ENCODE results near the gene CASP9. TPM values are rescaled to one million over a fixed set of nuclear protein-coding genes. Genes with fewer than 3 reads are reported as not detected.

The CASP9 gene
- total RNA-seq = 3.2 and 3.9 TPM in 2 replicates

GRCh38 chr1:15524021-15524282 lies at the start of gene CASP9:
CASP9 (minus strand) TSS chr1:15524215; CDS start chr1:15524200, 15 bp downstream.
- DNase-seq (ENCODE audit: low read depth in 2 of 2) = no peak

GRCh38 chr1:15573477-15573876 lies 49.5 kb upstream of the CASP9 start:
- DNase-seq (ENCODE audit: low read depth in 2 of 2) = no peak

DNA sequence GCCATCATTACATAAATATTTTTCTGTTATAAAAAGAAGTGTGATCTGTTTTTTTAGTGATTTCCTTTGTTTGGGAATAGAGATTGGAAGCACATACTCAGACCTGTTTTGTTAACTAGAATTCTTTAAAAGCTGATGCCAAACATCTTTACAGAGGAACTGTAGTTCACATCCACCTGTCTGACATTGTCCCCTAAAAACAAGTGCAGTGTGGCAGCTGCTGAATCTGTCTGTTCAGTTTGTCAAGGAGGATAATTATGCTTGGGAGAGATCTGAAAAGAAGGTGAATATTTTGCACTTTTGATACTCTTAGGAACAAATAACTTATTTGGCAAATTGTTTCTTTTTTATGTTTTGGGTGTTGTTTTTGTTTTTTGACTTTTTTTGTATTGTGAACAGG lies 47.3 kb upstream of the CASP9 start:
- DNase-seq (ENCODE audit: low read depth in 2 of 2) = no peak

GRCh38 chr1:15570861-15571260 lies 46.8 kb upstream of the CASP9 start:
- DNase-seq (ENCODE audit: low read depth in 2 of 2) = no peak

DNA sequence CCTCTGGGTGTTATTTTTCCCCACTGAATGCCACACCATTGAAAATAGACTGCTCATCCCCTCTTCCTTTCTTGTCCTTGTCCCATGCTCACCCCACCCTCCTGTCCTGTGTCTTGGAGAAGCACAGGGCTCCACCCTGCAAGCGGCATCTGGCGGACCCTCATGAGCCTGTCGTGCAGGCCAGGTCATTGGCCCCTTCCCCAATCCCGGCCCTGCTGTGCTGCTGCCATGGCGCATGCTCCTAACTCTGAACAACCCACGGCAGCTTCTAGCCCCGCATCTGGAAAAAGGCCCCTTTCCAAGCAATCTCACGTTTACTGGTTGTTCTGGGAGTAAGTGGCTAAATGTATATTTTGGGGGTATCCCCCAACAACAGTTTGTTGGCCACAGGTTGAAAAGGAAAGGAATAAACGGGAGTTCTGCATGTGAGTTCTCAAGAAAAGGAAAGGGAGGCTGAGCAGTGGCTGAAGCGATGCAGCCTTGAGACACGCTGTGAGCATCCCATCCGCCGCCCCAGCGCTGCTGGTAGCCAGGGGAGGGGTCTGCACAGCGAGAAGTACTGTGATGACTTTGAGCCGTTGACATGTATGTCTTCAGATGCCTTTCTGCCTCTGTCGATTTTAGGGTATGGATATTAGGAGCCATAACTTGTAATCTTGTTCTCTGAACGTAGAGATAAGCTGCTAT lies 44.5 kb upstream of the CASP9 start:
- no peak for DNase-seq (ENCODE audit: low read depth in 2 of 2)

DNA sequence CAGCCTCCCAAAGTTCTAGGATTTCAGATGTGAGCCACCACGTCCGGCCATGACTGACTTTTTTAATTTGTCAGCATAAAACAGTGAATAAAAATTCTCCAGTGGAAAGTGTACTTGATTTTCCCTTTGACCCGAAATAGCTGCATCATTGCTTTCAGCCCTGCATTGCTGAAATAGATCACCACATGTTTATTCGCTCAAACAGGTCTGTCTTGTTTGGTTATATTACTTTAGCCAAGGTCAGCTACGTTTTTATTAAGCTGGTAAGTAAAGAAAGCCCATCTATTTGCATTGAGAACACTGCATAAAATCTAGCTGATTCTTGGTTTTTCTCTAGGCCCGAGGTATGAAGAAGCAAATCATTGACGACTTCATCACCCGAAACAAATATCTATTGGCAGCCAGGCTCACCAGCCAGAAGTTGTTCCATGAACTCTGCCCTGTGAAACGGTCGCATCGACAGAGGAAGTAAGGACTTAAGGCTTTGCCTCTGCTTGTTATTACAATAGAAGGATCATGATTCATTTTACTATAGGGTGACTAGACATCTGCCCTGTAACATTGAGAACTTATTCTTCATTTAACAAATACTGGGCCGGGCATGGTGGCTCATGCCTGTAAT lies 35.3 kb upstream of the CASP9 start:
- DNase-seq (ENCODE audit: low read depth in 2 of 2) = no peak

DNA sequence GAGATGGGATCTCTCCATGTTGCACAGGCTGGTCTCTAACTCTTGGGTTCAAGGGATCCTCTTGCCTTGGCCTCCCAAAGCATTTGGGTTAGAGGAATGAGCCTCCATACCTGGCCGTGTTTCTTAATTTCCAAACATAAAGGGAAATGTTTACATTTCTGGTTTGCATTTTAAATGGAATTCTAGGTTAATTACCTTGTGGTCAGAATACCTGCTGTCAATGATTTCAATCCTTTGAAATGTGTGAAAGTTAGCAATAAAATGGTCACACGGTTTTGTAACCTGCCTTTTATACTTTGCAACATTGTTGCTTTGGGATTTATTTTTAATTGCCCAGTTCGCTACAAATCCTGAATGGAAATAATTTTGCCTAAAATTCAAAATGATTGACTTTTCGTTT lies 34.5 kb upstream of the CASP9 start:
- DNase-seq (ENCODE audit: low read depth in 2 of 2) = no peak

DNA sequence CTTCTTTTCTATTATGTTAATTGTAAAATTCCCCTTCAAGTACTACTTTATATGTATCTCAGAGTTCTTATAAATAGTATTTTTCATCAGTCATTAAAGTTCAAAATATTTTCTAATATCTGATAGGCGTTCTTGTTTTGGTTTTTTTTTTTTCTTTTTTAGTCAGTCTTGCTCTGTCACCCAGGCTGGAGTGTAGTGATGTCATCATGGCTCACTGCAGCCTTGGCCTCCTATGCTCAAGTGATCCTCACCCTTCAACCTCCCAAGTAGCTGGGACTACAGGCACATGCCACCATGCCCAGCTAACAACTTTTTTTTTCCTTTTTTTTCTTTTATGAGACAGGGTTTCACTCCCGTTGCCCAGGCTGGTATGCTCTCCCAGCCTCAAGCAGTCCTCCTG lies 33.6 kb upstream of the CASP9 start:
- no peak for DNase-seq (ENCODE audit: low read depth in 2 of 2)

GRCh38 chr1:15557008-15557407 lies 33.0 kb upstream of the CASP9 start:
- no peak for DNase-seq (ENCODE audit: low read depth in 2 of 2)

- no peak for DNase-seq (ENCODE audit: low read depth in 2 of 2)
Observed at GRCh38 chr1:15550573-15550972, 26.6 kb upstream of the CASP9 start.

DNA sequence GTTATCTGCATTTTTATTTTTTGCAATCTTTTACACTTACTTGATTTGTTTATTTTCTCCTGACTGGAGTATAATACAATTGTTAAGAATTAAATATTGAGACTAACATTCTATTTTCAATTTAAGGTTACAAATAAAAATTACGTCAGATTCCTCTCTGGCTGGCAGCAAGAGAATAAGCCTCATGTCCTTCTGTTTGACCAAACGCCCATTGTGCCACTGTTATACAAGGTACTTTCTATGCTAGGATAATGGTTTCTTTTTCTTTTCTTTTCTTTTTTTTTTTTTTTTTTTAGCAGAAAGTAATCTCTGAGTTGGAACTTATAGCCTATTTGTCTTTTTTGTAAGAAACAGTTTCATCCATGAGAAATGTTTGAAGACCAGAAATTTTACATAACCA lies 22.6 kb upstream of the CASP9 start:
- DNase-seq (ENCODE audit: low read depth in 2 of 2) = no peak

DNA sequence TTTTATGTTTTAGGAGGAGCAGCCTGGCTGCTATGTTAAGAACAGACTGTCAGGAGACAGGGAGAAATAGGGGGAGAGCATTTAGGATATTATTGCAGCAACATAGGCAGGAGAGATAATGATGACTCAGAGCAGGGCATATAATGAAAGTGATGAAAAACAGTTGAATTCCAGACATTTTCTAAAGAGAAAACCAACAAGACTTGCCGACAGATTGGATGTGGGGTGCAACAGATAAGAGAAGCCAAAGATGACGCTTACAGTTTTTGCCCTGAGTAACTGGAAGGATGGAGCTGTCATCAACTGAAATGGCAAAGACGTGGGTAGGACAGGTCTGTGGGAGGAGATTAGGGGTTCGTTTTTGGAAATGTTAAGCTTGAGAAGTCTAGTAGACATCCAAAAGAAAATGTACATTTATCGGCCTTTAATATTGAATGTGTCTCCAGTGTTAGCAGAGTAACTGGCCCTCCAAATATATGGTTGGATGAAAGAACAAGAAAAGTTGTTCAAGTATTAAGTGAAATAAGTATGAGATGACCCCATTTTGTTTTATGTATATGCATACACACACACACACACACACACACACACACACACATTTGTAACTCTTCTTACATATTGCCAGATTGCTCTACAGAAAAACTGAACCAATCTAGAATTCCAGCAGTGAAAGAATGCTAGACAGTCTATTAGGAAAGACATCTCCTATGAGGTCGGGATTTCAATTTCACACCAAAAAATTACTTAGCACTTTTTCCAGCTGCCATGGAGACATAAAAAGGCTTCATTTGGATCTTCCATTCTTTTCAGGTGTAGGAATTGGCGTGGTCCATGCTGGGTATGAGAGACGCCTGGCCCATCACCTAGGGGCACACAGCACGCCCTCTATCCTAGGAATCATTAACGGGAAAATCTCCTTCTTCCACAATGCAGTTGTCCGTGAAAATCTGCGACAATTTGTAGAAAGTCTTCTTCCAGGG lies 19.9 kb upstream of the CASP9 start:
- DNase-seq (ENCODE audit: low read depth in 2 of 2) = peak in 1 of 2 donors; percentile 47

DNA sequence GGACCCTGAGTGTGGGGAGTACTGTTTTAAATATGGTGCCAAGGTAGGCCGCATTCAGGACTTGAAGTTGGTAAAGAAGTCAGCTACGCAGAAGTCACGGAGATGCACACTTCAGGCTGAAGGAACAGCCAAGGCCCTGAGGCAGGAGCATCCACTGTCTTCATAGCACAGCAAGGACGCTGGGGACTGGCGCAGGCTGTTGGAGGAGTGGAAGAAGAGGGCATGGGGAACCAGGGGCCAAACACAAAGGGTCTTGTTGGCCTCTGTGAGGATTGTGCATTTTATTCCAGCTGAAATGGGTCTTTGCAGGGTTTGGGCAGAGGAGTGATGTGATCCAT lies 19.2 kb upstream of the CASP9 start:
- DNase-seq (ENCODE audit: low read depth in 2 of 2) = no peak

DNA sequence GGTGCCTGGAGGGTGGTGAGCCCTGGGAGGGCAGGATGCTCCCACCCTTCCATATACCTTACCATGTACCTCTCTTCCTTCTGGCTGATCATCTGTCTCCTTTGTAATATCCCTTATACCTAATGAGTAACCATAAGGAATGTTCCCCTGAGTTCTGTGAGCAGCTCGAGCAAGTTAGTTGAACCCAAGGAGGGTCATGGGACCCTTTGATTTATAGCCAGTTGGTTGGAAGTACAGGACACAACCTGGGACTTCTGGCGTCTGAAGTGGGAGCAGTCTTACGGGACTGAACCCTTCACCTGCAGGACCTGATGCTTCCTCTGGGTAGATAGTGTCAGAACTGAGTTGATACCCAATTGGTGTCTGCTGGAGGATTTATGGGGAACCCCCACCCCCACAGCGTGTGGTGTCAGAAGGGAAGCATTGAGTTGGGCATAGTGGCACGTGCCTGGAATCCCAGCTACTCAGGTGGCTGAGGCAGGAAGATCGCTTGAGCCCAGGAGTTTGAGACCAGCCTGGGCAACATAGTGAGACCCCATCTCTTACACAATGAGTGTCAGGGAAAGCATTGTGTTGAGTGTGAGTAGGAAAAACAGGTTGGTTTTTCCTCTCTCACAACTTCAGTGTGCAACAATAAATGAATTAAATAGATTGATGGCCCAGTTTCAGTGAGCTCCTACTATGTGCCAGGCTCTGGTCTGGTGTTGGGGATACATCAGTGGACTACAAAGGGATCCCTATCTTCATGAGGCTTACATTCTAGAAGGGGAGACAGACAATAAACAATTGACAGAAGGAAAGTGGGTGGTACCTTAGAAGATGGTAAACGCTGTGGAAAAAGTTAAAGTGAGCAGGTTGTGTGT lies 18.6 kb upstream of the CASP9 start:
- no peak for DNase-seq (ENCODE audit: low read depth in 2 of 2)

DNA sequence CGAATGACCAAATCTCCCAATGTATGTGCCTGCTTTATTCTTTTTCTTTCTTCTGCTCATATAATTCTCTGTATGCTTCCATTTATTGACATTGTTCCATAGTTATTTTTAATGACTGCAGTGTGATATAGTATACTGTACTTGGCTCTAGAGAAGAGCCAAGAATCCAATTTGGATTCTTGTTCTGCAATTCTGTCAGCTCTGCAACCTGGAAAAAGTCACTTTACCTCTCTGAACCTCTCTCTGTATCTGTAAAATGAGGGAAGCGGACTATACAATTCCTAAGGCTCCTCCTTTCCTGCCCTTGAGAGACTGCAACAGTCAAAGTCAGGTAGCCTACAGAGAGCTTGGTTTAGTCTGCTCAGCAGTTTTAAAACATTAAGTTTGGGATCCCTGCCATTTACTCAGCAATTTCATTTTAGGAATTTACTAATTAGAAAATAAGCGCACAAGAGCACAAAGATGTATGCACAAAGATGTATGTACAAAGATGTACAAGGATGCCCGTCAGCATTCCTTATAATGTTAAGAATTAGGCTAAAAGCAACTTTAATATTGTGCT lies 17.3 kb upstream of the CASP9 start:
- no peak for DNase-seq (ENCODE audit: low read depth in 2 of 2)

DNA sequence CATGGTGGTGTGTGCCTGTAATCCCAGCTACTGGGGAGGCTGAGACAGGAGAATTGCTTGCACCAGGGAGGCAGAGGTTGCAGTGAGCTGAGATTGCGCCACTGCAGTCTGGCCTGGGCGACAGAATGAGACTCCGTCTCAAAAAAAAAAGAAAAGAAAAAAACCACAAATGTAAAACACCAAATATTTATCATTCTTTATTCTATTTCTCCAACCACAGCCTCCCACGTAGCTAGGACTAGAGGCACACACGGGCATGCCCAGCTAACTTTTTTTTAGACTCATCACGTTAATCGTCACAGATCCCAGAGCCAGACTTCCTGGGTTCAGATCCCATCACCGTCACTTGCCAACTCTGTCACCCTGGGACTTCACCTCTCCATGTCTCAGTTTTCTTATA lies 16.2 kb upstream of the CASP9 start:
- DNase-seq (ENCODE audit: low read depth in 2 of 2) = no peak

DNA sequence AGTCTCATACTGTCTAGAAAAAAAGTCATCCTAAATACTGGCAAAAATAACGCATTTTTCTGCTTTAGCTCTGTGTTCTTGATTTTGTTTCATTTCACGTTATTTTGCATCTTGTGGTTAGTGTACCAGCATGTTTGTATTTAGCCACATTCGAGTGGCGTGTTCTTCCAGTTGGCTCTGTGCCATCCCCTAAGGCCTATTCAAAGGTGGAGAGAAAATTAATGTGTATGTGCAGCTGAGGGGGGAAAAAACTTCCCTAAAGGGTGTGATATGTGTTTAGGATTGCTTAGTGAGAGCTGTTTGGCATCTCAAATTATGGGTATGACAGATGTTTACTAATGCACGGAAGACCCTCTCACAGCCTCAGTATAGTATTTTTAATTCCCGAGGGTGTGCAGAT lies 14.8 kb upstream of the CASP9 start:
- DNase-seq (ENCODE audit: low read depth in 2 of 2) = no peak

DNA sequence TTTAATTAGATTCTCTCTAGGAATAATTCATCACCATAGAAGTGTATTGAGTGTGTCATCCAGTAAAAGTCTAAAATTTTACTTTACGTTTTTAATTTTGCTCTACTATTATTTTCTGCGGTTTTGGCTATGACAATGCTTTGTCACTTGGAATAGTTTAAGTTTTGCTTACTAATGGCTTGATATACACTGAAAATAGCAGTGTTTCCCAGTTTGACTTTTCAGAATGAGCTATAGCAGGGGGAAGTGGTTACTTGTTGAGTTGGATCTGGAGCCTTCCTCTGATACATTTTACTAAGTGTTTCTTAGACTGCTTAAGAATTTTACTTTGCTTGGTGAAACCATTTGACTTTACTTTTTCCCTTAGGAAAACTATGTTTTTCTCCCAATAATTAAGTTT lies 7.7 kb upstream of the CASP9 start:
- no peak for DNase-seq (ENCODE audit: low read depth in 2 of 2)

GRCh38 chr1:15531003-15531402 lies 7.0 kb upstream of the CASP9 start:
- no peak for DNase-seq (ENCODE audit: low read depth in 2 of 2)

DNA sequence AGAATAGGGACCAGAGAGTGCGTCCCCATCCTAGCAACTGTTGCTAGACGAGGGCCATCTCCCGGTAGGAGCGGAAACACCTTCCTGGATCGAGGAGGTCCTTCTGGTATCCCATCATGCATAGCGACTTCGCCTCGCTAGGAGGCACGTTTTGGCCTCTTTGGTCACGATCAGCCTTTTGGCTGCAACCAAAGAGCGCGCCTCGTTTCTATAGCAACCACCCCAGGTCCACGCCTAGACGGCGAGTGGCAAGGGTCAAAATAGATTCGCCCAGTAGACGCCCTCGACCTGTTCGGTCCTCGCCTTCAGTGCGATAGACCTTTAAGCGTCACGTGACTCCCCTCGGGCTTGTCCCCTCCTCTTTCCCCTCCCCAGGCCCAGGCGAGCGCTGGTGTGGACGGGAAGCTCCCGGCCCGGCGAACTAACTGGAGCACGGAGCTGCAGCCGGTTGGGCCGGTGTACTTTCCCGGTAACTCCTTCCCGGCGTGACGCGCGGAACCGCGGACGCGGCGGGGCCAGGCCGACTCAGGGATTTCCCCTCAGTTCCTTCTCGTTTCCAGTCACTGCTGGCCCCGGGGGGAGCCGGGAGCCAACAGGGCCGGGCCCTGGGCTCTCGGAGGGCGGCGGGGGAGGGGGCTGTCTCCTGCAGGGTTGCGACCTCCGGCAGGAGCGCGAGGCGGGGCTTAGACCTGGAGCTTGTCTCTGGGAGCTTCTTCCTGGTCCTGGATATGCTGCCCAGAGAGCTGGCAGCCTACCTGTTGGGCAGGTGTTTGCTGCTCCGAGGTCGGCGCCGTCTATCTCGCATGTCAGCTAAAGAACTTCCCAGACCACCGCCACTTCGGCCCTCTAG lies 2.7 kb upstream of the CASP9 start, which contains the start of gene DNAJC16:
Gene DNAJC16, plus strand, starts transcription at position 359 of the 850 bp plus-strand sequence. CDS start 2,258 bp downstream, outside the sequence.
- peak; percentile 100 for DNase-seq (ENCODE audit: low read depth in 2 of 2)
